Fibroblast of lung (primary cell): ENCODE results near the gene KCNT2.

Experiments used
- EZH2 ChIP-seq: IDR thresholded peaks from 2 replicates; pipeline ENCODE4 v1.5.1; 2012; ENCODE audit warnings: low read length, control low read depth, mild to moderate bottlenecking; ENCODE audit errors: missing control alignments
- TF ChIP-seq, protein P1 (sequence below), 2 donors: IDR thresholded peaks in 1 of 2; conservative IDR thresholded peaks in 1 of 2; 1 replicate in 1 of 2; 2 replicates in 1 of 2; pipeline ENCODE4 v1.5.1; 2011 to 2012; ENCODE audit warnings: low read length in 2 of 2, control low read depth in 1 of 2, inconsistent platforms in 1 of 2, low read depth in 1 of 2, mild to moderate bottlenecking in 1 of 2

DNA sequence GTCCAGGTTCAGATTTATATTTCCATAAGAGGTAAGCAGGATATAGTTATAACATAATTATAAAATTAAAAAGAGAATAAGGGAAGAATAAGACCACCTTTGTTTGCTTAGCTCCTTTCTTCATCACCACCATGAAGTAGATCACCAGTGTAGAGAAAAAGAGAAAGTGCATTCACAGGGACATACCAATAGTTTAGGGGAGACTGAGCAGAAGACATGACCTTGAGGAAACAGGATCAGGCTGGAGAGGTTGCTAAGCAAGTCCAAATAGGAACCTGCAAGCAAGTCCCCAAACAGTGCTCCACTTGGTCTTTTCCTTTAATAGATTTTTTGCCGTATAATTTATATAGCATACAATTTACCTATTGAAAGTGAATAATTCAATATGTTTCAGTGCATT lies 63.0 kb downstream of the KCNT2 start:
- TF ChIP-seq, protein P1, sequence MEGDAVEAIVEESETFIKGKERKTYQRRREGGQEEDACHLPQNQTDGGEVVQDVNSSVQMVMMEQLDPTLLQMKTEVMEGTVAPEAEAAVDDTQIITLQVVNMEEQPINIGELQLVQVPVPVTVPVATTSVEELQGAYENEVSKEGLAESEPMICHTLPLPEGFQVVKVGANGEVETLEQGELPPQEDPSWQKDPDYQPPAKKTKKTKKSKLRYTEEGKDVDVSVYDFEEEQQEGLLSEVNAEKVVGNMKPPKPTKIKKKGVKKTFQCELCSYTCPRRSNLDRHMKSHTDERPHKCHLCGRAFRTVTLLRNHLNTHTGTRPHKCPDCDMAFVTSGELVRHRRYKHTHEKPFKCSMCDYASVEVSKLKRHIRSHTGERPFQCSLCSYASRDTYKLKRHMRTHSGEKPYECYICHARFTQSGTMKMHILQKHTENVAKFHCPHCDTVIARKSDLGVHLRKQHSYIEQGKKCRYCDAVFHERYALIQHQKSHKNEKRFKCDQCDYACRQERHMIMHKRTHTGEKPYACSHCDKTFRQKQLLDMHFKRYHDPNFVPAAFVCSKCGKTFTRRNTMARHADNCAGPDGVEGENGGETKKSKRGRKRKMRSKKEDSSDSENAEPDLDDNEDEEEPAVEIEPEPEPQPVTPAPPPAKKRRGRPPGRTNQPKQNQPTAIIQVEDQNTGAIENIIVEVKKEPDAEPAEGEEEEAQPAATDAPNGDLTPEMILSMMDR (conservative IDR thresholded peaks at IDR 0.05 in 1 of 2, IDR thresholded peaks at IDR 0.05 in 1 of 2; ENCODE audit: low read depth in 1 of 2, low read length in 2 of 2) = no peak
- TF ChIP-seq EZH2 = no peak
